Stimulated activated CD8-positive, alpha-beta memory T cell treated with anti-CD3 and anti-CD28 coated beads, Interleukin-4, amount 100 ng/mL, for 4 hours (primary cell): ENCODE measurements around the gene GRIA1.

ENCODE experiments used
- DNase-seq, 2 donors: peaks; one replicate each; pipeline ENCODE4 v3.0.0-alpha.2; 2020; ENCODE audit warnings: low read depth in 2 of 2, low spot score in 1 of 2

The GRIA1 gene

GRCh38 chr5:153496835-153497234 lies 6.4 kb downstream of the GRIA1 start:
- DNase-seq, result no peak

GRCh38 chr5:153498516-153498915 lies 8.0 kb downstream of the GRIA1 start:
- DNase-seq, result no peak

GRCh38 chr5:153500178-153500577 lies 9.7 kb downstream of the GRIA1 start:
- no peak for DNase-seq

GRCh38 chr5:153504726-153505125 lies 14.3 kb downstream of the GRIA1 start:
- no peak for DNase-seq

- DNase-seq, result no peak
Measured at GRCh38 chr5:153508700-153509099, 18.2 kb downstream of the GRIA1 start.

GRCh38 chr5:153511622-153512021 lies 21.2 kb downstream of the GRIA1 start:
- DNase-seq, result no peak

- DNase-seq, result no peak
Measured at GRCh38 chr5:153513156-153513555, 22.7 kb downstream of the GRIA1 start.

- no peak for DNase-seq
Measured at GRCh38 chr5:153515301-153515700, 24.8 kb downstream of the GRIA1 start.

- no peak for DNase-seq
Measured at GRCh38 chr5:153516504-153517240, 26.2 kb downstream of the GRIA1 start.

- DNase-seq, result no peak
Measured at GRCh38 chr5:153517241-153517611, 26.8 kb downstream of the GRIA1 start.

GRCh38 chr5:153520137-153520536 lies 29.7 kb downstream of the GRIA1 start:
- DNase-seq, result no peak

- no peak for DNase-seq
Measured at GRCh38 chr5:153520952-153521351, 30.5 kb downstream of the GRIA1 start.

GRCh38 chr5:153523211-153523610 lies 32.7 kb downstream of the GRIA1 start:
- DNase-seq, result no peak

GRCh38 chr5:153523831-153524230 lies 33.4 kb downstream of the GRIA1 start:
- no peak for DNase-seq

GRCh38 chr5:153525536-153525935 lies 35.1 kb downstream of the GRIA1 start:
- no peak for DNase-seq

- no peak for DNase-seq
Measured at GRCh38 chr5:153530357-153531143, 40.1 kb downstream of the GRIA1 start.

- DNase-seq, result no peak
Measured at GRCh38 chr5:153533546-153533945, 43.1 kb downstream of the GRIA1 start.

- DNase-seq, result no peak
Measured at GRCh38 chr5:153534102-153534501, 43.6 kb downstream of the GRIA1 start.

- no peak for DNase-seq
Measured at GRCh38 chr5:153537207-153537606, 46.7 kb downstream of the GRIA1 start.

- no peak for DNase-seq
Measured at GRCh38 chr5:153539983-153540382, 49.5 kb downstream of the GRIA1 start.

GRCh38 chr5:153542536-153542935 lies 52.1 kb downstream of the GRIA1 start:
- DNase-seq, result no peak

- DNase-seq, result no peak
Measured at GRCh38 chr5:153543288-153543687, 52.8 kb downstream of the GRIA1 start.
